Ishikawa (cell line): ENCODE measurements around the gene SCNN1A.

Experiments
- CEBPB ChIP-seq: IDR thresholded peaks from 2 replicates; pipeline ENCODE4 v1.6.1; 2012
- CREB1 ChIP-seq: IDR thresholded peaks from 2 replicates; pipeline ENCODE4 v1.6.1; 2012; ENCODE audit warnings: low read depth
- EGR1 ChIP-seq: IDR thresholded peaks from 2 replicates; pipeline ENCODE4 v1.6.1; 2012
- EP300 ChIP-seq: IDR thresholded peaks from 2 replicates; pipeline ENCODE4 v1.6.1; 2012; ENCODE audit warnings: borderline replicate concordance
- FOXM1 ChIP-seq: IDR thresholded peaks from 2 replicates; pipeline ENCODE4 v1.6.1; 2012; ENCODE audit warnings: low read depth, borderline replicate concordance
- MAX ChIP-seq: IDR thresholded peaks from 2 replicates; pipeline ENCODE4 v1.6.1; 2012
- NFIC ChIP-seq: IDR thresholded peaks from 2 replicates; pipeline ENCODE4 v1.6.1; 2012
- RAD21 ChIP-seq: IDR thresholded peaks from 2 replicates; pipeline ENCODE4 v1.6.1; 2012; ENCODE audit warnings: low read depth
- REST ChIP-seq: IDR thresholded peaks from 2 replicates; pipeline ENCODE4 v1.6.1; 2012; ENCODE audit warnings: low read depth, mild to moderate bottlenecking
- TAF1 ChIP-seq: IDR thresholded peaks from 2 replicates; pipeline ENCODE4 v1.6.1; 2012; ENCODE audit warnings: low read depth, mild to moderate bottlenecking
- TCF12 ChIP-seq: IDR thresholded peaks from 2 replicates; pipeline ENCODE4 v1.6.1; 2012; ENCODE audit warnings: low read depth
- TEAD4 ChIP-seq: IDR thresholded peaks from 2 replicates; pipeline ENCODE4 v1.6.1; 2012
- USF1 ChIP-seq: IDR thresholded peaks from 2 replicates; pipeline ENCODE4 v1.6.1; 2012
- YY1 ChIP-seq: IDR thresholded peaks from 2 replicates; pipeline ENCODE4 v1.6.1; 2012; ENCODE audit warnings: low read depth
- ZBTB7A ChIP-seq: IDR thresholded peaks from 2 replicates; pipeline ENCODE4 v1.6.1; 2012; ENCODE audit warnings: low read depth

The SCNN1A gene

GRCh38 chr12:6333029-6333428 lies 42.3 kb downstream of the SCNN1A start:
- TF ChIP-seq FOXM1 (no peak), TAF1 (no peak), CREB1 (no peak), REST (no peak), YY1 (no peak), TCF12 (no peak), RAD21 (no peak), EP300 (no peak), MAX (no peak), EGR1 (no peak), TEAD4 (no peak), NFIC (no peak), ZBTB7A (no peak), USF1 (no peak), CEBPB (no peak)

- TF ChIP-seq NFIC (no peak), ZBTB7A (no peak), CREB1 (no peak)
These were observed 42.9 kb downstream of the SCNN1A start for GRCh38 chr12:6332459-6332858.

GRCh38 chr12:6330999-6331714 lies 44.2 kb downstream of the SCNN1A start:
- no peak for TF ChIP-seq USF1
- TF ChIP-seq RAD21: no peak
- no peak for TF ChIP-seq FOXM1
- TF ChIP-seq CREB1: no peak
- no peak for TF ChIP-seq TAF1
- no peak for TF ChIP-seq TEAD4
- no peak for TF ChIP-seq REST
- TF ChIP-seq TCF12: no peak
- no peak for TF ChIP-seq YY1

GRCh38 chr12:6330192-6330591 lies 45.2 kb downstream of the SCNN1A start:
- no peak for TF ChIP-seq MAX
- no peak for TF ChIP-seq ZBTB7A
- TF ChIP-seq CREB1: no peak
- TF ChIP-seq EP300: no peak
- no peak for TF ChIP-seq USF1
- no peak for TF ChIP-seq YY1
- TF ChIP-seq RAD21: no peak
- no peak for TF ChIP-seq TEAD4
- TF ChIP-seq TCF12: no peak
- no peak for TF ChIP-seq REST
- no peak for TF ChIP-seq CEBPB
- no peak for TF ChIP-seq FOXM1
- no peak for TF ChIP-seq TAF1
- TF ChIP-seq EGR1: no peak
- TF ChIP-seq NFIC: no peak
